Measurements from ENCODE around the gene CLCF1. TPM values are rescaled to one million over a fixed set of nuclear protein-coding genes. Genes with fewer than 3 reads are reported as not detected.

CLCF1 gene
- polyA plus RNA-seq, 1 of the 3 experiments (the other 2 are of a cell fraction) = 27.0 TPM

GRCh38 chr11:67353317-67354074 is 19.9 kb downstream of the CLCF1 start, which contains the start of gene POLD4 (continued):
- TF ChIP-seq POLR2AphosphoS5 (IDR thresholded peaks at IDR 0.05; ENCODE audit: low read depth, low read length) = peak; percentile 81
- peak; percentile 54 for TF ChIP-seq TAF1 (IDR thresholded peaks at IDR 0.05; ENCODE audit: borderline replicate concordance, low read depth, low read length)

GRCh38 chr11:67352546-67353316 is 20.7 kb downstream of the CLCF1 start:
- no peak for DNase-seq
- no peaks in the 10 kb centered on the region for H3K9me3 ChIP-seq
- 0 out of 2 replicates have a peak overlapping the region, but pooled peaks have one; percentile 62 for H2AFZ ChIP-seq (ENCODE audit: low read depth)
- H3K36me3 ChIP-seq (replicated peaks in 1 of 2; ENCODE audit: control insufficient read depth in 1 of 2, insufficient read depth in 2 of 2, low read length in 1 of 2) = no peaks in the 10 kb centered on the region
- H3K27me3 ChIP-seq (ENCODE audit: insufficient read depth) = no peaks in the 10 kb centered on the region
- TF ChIP-seq EZH2phosphoT487 (IDR thresholded peaks at IDR 0.05; ENCODE audit: borderline replicate concordance, low read depth) (no peak), YY1 (IDR thresholded peaks at IDR 0.05; ENCODE audit: low read depth) (no peak), MXI1 (IDR thresholded peaks at IDR 0.05; ENCODE audit: low read depth, low read length) (0 out of 2 replicates have a peak, but pooled peaks have one; percentile 22)
- peaks cover 3% of the 10 kb centered on the region; the same call in 1 of the 2 replicates for H4K20me1 ChIP-seq (ENCODE audit: insufficient read depth)
- WGBS (ENCODE audit: low lambda C conversion rate) = 25% methylated on average over 17 of the region's 25 CpGs
- H3K4me2 ChIP-seq = peak overlapping the region; percentile 85
- peaks cover 53% of the 10 kb centered on the region for H3F3A ChIP-seq (replicated peaks; ENCODE audit: insufficient read depth)
- H3K9ac ChIP-seq = peak overlapping the region; percentile 91
- peak overlapping the region; percentile 66 to 76 for H3K4me3 ChIP-seq (ENCODE audit: low read depth in 2 of 2, low read length in 1 of 2)
- POLR2A ChIA-PET = interaction anchor here (0.5 to 3.2 kb wide), 6 partner anchors 10 to 49 kb away, joined by 3 to 9 read pairs (median 6); partner anchors contain the start of genes PPP1CA and RAD9A
- H3K79me2 ChIP-seq (ENCODE audit: insufficient read depth) = peaks cover 21% of the 10 kb centered on the region
- H3K4me1 ChIP-seq (ENCODE audit: control insufficient read depth in 1 of 2, insufficient read depth in 2 of 2, low read depth in 1 of 2, low read length in 1 of 2) = peaks cover 49 to 51% of the 10 kb centered on the region in 2 experiments; a peak in 3 of 4 replicates
- H3K9me2 ChIP-seq = no peaks in the 10 kb centered on the region
- peak overlapping the region; percentile 92 to 99 for H3K27ac ChIP-seq (ENCODE audit: low read depth in 2 of 2, low read length in 1 of 2)
- CTCF ChIA-PET = interaction anchor here (0.9 to 20.0 kb wide), 13 partner anchors 7 to 154 kb away, joined by 3 to 955 read pairs (median 15); partner anchors contain the start of genes ANKRD13D, CLCF1 and PPP1CA

- Histone ChIP-seq H3K9ac (no peak overlapping the region), H3F3A (replicated peaks; ENCODE audit: insufficient read depth) (peaks cover 52% of the 10 kb centered on the region), H3K4me2 (peak overlapping the region; percentile 85; the same call in 1 of the 2 replicates), H2AFZ (ENCODE audit: low read depth) (no peak overlapping the region), H3K9me2 (no peaks in the 10 kb centered on the region), H3K4me1 (ENCODE audit: control insufficient read depth in 1 of 2, insufficient read depth in 2 of 2, low read depth in 1 of 2, low read length in 1 of 2) (peaks cover 38 to 48% of the 10 kb centered on the region in 2 experiments; a peak in 3 of 4 replicates), H3K27ac (ENCODE audit: low read depth in 2 of 2, low read length in 1 of 2) (peak overlapping the region; percentile 14 to 46; a peak in 3 of 4 replicates), H3K4me3 (ENCODE audit: low read depth in 2 of 2, low read length in 1 of 2) (peak overlapping the region in 1 of 2 experiments; percentile 9; a peak in 1 of 4 replicates), H3K9me3 (no peaks in the 10 kb centered on the region), H3K79me2 (ENCODE audit: insufficient read depth) (peaks cover 21% of the 10 kb centered on the region), H4K20me1 (ENCODE audit: insufficient read depth) (peaks cover 3% of the 10 kb centered on the region; the same call in 1 of the 2 replicates), H3K27me3 (ENCODE audit: insufficient read depth) (no peaks in the 10 kb centered on the region), H3K36me3 (replicated peaks in 1 of 2; ENCODE audit: control insufficient read depth in 1 of 2, insufficient read depth in 2 of 2, low read length in 1 of 2) (no peaks in the 10 kb centered on the region)
- 44% methylated on average over 9 of the region's 11 CpGs for WGBS (ENCODE audit: low lambda C conversion rate)
- peak; percentile 69 for DNase-seq
- CTCF ChIA-PET = interaction anchor here (0.6 to 20.0 kb wide), 27 partner anchors 7 to 1396 kb away, joined by 3 to 955 read pairs (median 4); partner anchors contain the start of genes AIP, CLCF1, PITPNM1 and PPP1CA
- POLR2A ChIA-PET = interaction anchor here (1.0 kb wide), 1 partner anchor 31 kb away, joined by 4 read pairs; no protein-coding TSS in a partner anchor
- no peak for TF ChIP-seq FOXJ3 (CRISPR knock-in tag; IDR thresholded peaks at IDR 0.05)
- TF ChIP-seq POLR2AphosphoS5 (IDR thresholded peaks at IDR 0.05; ENCODE audit: low read depth, low read length) = no peak
- TF ChIP-seq SMC3 (IDR thresholded peaks at IDR 0.05; ENCODE audit: low read depth, low read length) = peak; percentile 66
- TF ChIP-seq JUND (IDR thresholded peaks at IDR 0.05) = peak; percentile 59; the same call in 1 of the 2 replicates
- no peak for TF ChIP-seq RXRA (IDR thresholded peaks at IDR 0.05; ENCODE audit: borderline replicate concordance, low read depth)
- TF ChIP-seq ELF1 (IDR thresholded peaks at IDR 0.05) = no peak
- TF ChIP-seq FOSL2 (IDR thresholded peaks at IDR 0.05; ENCODE audit: borderline replicate concordance, low read depth) = peak; percentile 79; the same call in 1 of the 2 replicates
- TF ChIP-seq RCOR1 (IDR thresholded peaks at IDR 0.05; ENCODE audit: low read length) = no peak
- TF ChIP-seq USF1 (IDR thresholded peaks at IDR 0.05; ENCODE audit: borderline replicate concordance, low read depth) = no peak
- TF ChIP-seq MEF2A (IDR thresholded peaks at IDR 0.05; ENCODE audit: borderline replicate concordance, low read depth) = no peak
- TF ChIP-seq REST (IDR thresholded peaks at IDR 0.05; ENCODE audit: low read depth, low read length) = no peak
- peak; percentile 64 for TF ChIP-seq RAD21 (IDR thresholded peaks at IDR 0.05; ENCODE audit: low read length)
These were observed 22.0 kb downstream of the CLCF1 start for GRCh38 chr11:67351275-67352005.
